ENCODE measurements around the gene NHERF1. TPM values are rescaled to one million over a fixed set of nuclear protein-coding genes. Genes with fewer than 3 reads are reported as not detected.

NHERF1 gene
- total and polyA plus RNA-seq, 2 of the 13 experiments (the other 11 are each of a cell fraction or from before 2014, with no cell fraction given), result 169 to 269 TPM

GRCh38 chr17:74736513-74737298 lies 11.7 kb upstream of the NHERF1 start, which contains the start of gene RAB37 (continued):
- TF ChIP-seq, protein P1, sequence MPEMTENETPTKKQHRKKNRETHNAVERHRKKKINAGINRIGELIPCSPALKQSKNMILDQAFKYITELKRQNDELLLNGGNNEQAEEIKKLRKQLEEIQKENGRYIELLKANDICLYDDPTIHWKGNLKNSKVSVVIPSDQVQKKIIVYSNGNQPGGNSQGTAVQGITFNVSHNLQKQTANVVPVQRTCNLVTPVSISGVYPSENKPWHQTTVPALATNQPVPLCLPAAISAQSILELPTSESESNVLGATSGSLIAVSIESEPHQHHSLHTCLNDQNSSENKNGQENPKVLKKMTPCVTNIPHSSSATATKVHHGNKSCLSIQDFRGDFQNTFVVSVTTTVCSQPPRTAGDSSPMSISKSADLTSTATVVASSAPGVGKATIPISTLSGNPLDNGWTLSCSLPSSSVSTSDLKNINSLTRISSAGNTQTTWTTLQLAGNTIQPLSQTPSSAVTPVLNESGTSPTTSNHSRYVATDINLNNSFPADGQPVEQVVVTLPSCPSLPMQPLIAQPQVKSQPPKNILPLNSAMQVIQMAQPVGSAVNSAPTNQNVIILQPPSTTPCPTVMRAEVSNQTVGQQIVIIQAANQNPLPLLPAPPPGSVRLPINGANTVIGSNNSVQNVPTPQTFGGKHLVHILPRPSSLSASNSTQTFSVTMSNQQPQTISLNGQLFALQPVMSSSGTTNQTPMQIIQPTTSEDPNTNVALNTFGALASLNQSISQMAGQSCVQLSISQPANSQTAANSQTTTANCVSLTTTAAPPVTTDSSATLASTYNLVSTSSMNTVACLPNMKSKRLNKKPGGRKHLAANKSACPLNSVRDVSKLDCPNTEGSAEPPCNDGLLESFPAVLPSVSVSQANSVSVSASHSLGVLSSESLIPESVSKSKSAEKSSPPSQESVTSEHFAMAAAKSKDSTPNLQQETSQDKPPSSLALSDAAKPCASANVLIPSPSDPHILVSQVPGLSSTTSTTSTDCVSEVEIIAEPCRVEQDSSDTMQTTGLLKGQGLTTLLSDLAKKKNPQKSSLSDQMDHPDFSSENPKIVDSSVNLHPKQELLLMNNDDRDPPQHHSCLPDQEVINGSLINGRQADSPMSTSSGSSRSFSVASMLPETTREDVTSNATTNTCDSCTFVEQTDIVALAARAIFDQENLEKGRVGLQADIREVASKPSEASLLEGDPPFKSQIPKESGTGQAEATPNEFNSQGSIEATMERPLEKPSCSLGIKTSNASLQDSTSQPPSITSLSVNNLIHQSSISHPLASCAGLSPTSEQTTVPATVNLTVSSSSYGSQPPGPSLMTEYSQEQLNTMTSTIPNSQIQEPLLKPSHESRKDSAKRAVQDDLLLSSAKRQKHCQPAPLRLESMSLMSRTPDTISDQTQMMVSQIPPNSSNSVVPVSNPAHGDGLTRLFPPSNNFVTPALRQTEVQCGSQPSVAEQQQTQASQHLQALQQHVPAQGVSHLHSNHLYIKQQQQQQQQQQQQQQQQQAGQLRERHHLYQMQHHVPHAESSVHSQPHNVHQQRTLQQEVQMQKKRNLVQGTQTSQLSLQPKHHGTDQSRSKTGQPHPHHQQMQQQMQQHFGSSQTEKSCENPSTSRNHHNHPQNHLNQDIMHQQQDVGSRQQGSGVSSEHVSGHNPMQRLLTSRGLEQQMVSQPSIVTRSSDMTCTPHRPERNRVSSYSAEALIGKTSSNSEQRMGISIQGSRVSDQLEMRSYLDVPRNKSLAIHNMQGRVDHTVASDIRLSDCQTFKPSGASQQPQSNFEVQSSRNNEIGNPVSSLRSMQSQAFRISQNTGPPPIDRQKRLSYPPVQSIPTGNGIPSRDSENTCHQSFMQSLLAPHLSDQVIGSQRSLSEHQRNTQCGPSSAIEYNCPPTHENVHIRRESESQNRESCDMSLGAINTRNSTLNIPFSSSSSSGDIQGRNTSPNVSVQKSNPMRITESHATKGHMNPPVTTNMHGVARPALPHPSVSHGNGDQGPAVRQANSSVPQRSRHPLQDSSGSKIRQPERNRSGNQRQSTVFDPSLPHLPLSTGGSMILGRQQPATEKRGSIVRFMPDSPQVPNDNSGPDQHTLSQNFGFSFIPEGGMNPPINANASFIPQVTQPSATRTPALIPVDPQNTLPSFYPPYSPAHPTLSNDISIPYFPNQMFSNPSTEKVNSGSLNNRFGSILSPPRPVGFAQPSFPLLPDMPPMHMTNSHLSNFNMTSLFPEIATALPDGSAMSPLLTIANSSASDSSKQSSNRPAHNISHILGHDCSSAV (CRISPR knock-in tag; IDR thresholded peaks at IDR 0.05; ENCODE audit: borderline replicate concordance), result 0 out of 2 replicates have a peak, but pooled peaks have one; percentile 62
- TF ChIP-seq, protein P2, sequence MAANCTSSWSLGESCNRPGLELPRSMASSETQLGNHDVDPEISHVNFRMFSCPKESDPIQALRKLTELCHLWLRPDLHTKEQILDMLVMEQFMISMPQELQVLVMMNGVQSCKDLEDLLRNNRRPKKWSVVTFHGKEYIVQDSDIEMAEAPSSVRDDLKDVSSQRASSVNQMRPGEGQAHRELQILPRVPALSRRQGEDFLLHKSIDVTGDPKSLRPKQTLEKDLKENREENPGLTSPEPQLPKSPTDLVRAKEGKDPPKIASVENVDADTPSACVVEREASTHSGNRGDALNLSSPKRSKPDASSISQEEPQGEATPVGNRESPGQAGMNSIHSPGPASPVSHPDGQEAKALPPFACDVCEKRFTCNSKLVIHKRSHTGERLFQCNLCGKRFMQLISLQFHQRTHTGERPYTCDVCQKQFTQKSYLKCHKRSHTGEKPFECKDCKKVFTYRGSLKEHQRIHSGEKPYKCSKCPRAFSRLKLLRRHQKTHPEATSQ (CRISPR knock-in tag; IDR thresholded peaks at IDR 0.05; ENCODE audit: borderline replicate concordance), result peak; percentile 88; the same call in 1 of the 2 replicates
- TF ChIP-seq HHEX (CRISPR knock-in tag; IDR thresholded peaks at IDR 0.05), result 0 out of 2 replicates have a peak, but pooled peaks have one; percentile 9
- TF ChIP-seq ZNF691 (CRISPR knock-in tag; IDR thresholded peaks at IDR 0.05; ENCODE audit: borderline replicate concordance, low read depth), result peak; percentile 80; the same call in 1 of the 2 replicates
- no peak for TF ChIP-seq ZNF512 (CRISPR knock-in tag; IDR thresholded peaks at IDR 0.05)
- peak; percentile 54; the same call in 1 of the 2 replicates for TF ChIP-seq NFYB (CRISPR knock-in tag; IDR thresholded peaks at IDR 0.05)
- TF ChIP-seq MAFG (CRISPR knock-in tag; IDR thresholded peaks at IDR 0.05), result no peak
- peak; percentile 90 for TF ChIP-seq YEATS4 (CRISPR knock-in tag; IDR thresholded peaks at IDR 0.05; ENCODE audit: borderline replicate concordance)
- TF ChIP-seq RFXAP (CRISPR knock-in tag; IDR thresholded peaks at IDR 0.05; ENCODE audit: borderline replicate concordance), result peak; percentile 79; the same call in 1 of the 2 replicates
- TF ChIP-seq, protein P3, sequence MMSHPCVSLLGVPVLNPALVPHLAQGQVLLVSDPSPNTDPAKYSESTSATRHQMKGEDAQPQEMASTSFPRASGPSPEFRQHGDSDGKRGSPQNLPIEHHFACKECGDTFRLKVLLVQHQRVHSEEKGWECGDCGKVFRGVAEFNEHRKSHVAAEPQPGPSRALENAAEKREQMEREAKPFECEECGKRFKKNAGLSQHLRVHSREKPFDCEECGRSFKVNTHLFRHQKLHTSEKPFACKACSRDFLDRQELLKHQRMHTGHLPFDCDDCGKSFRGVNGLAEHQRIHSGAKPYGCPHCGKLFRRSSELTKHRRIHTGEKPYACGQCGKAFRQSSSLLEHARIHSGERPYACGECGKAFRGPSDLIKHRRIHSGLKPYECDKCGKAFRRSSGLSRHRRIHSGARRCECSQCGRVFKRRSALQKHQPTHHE (CRISPR knock-in tag; IDR thresholded peaks at IDR 0.05; ENCODE audit: borderline replicate concordance), result no peak; the same call in 1 of the 2 replicates
- TF ChIP-seq, protein P4, sequence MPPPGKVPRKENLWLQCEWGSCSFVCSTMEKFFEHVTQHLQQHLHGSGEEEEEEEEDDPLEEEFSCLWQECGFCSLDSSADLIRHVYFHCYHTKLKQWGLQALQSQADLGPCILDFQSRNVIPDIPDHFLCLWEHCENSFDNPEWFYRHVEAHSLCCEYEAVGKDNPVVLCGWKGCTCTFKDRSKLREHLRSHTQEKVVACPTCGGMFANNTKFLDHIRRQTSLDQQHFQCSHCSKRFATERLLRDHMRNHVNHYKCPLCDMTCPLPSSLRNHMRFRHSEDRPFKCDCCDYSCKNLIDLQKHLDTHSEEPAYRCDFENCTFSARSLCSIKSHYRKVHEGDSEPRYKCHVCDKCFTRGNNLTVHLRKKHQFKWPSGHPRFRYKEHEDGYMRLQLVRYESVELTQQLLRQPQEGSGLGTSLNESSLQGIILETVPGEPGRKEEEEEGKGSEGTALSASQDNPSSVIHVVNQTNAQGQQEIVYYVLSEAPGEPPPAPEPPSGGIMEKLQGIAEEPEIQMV (CRISPR knock-in tag; IDR thresholded peaks at IDR 0.05; ENCODE audit: low read depth), result peak; percentile 87
- TF ChIP-seq ZNF331 (CRISPR knock-in tag; IDR thresholded peaks at IDR 0.05), result peak; percentile 92
